Measurements from ENCODE around the gene ZNF213.
A peak's percentile ranks its signal among the peaks of the same experiment; 100 is the strongest.
"Not testable (repeated sequence)": the region's sequence is repeated elsewhere in the genome, so short reads cannot be mapped to it uniquely, and the experiment has no call there.

ZNF213 gene

DNA sequence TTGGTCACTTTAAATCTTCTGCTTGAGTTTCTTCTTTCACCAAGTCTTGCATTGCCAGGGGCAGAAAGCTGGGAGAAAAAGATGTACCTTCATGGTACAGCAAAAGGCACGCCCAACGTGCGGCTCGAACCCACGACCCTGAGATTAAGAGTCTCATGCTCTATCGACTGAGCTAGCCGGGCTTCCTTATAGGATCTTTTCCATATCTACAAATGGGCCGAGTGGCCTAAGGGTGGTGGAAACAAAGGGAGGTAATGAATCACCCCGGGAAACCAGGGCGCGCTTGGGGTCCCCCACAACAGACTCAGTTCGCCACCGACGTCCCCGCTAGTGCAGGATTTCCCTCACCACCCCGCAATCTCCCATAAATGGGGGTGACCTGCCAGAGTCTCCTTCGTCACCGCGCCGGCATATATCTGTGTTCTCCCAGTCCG lies 45.6 kb downstream of the ZNF213 start:
- H4K8ac ChIP-seq (ENCODE audit: low read depth, low read length): no peak overlapping the region
- H3K4me1 ChIP-seq (ENCODE audit: control insufficient read depth, low read depth, low read length): no peaks in the 10 kb centered on the region
- H3K56ac ChIP-seq (ENCODE audit: low read length): peak overlapping the region; percentile 38
- H3K18ac ChIP-seq (ENCODE audit: low read length): no peak overlapping the region
- H3K4me3 ChIP-seq (ENCODE audit: low read length): peak overlapping the region; percentile 29
- H2BK15ac ChIP-seq (replicated peaks; ENCODE audit: low read depth): no peak overlapping the region
- H2BK120ac ChIP-seq (ENCODE audit: low read depth, low read length): no peak overlapping the region
- no CpG with 5 or more reads among the region's 21 CpGs for WGBS (ENCODE audit: extremely low coverage, insufficient coverage, low lambda C conversion rate)
- H3K9ac ChIP-seq (ENCODE audit: low read length): peak overlapping the region; percentile 53
- H2AK5ac ChIP-seq (ENCODE audit: low read length): no peak overlapping the region
- H3K79me1 ChIP-seq (ENCODE audit: low read length): no peaks in the 10 kb centered on the region
- H4K5ac ChIP-seq (ENCODE audit: low read length): no peak overlapping the region
- no peak overlapping the region for H3K4ac ChIP-seq (ENCODE audit: low read depth, low read length)
- DNase-seq: peak; percentile 90
- no peak overlapping the region for H3K27ac ChIP-seq (ENCODE audit: low read depth, low read length)
- H3K79me2 ChIP-seq (ENCODE audit: control insufficient read depth, insufficient read depth, low read length): no peaks in the 10 kb centered on the region
- H2BK5ac ChIP-seq (ENCODE audit: low read length): no peak overlapping the region
- no peaks in the 10 kb centered on the region for H3K36me3 ChIP-seq (ENCODE audit: control insufficient read depth, insufficient read depth, low read length)
- H3K23ac ChIP-seq (ENCODE audit: low read length): no peak overlapping the region
- peak overlapping the region; percentile 63 for H3K4me2 ChIP-seq (ENCODE audit: low read length)
- no peaks in the 10 kb centered on the region for H3K27me3 ChIP-seq (ENCODE audit: insufficient read depth, low read length, poor library complexity)

DNA sequence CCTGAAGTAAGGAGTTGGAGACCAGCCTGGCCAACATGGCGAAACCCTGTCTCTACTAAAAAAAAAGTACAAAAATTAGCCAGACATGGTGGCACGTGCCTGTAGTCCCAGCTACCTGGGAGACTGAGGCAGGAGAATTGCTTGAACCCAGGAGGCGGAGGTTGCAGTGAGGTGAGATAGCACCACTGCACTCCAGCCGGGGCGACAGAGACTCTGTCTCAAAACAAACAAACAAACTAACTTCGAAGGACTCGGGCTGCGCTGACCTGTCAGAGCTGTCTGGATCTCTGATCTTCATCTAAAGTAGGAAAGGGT lies 47.4 kb downstream of the ZNF213 start:
- not testable (repeated sequence) for H3K27me3 ChIP-seq (ENCODE audit: insufficient read depth, low read length, poor library complexity); H4K5ac ChIP-seq (ENCODE audit: low read length)
- WGBS (ENCODE audit: extremely low coverage, insufficient coverage, low lambda C conversion rate): no CpG with 5 or more reads among the region's 8 CpGs

DNA sequence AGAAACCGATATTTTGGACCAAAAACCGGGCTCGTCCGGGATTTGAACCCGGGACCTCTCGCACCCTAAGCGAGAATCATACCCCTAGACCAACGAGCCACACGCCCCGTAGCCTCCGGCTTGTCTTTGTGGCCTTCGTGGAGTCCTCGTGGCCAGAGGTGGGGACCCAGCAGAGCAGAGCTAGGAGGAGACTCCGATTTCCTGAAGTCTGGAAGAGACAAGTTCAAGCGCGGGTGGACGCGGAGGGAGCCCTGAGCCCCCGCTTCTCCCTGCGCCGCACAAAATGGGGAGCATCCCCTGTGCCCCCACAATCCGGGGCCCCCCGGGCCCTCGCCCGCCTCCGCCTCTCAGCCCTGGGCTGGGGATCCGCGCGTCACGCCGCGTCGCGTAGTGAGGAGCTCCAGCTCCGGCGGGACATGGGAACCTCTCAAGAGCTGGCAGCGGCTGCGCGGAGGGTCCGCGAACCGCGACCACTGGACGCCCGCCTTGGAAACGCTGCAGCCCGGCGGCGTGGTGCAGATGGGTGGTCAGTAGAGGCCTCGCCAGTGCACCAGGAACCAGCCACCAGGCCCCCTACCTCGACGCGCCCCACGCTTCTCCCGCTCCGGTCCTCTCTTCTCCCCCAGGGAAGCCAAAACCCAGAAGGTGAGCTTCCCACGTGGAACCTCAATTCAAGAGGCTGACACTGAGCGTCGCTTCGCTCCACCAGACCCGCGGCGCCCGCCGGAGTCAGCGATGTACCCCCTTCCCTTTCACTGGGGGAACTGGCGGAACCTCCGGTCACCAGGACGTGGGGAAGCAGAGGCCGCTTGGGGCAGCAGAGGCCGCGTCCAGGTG lies 48.0 kb downstream of the ZNF213 start:
- peak; percentile 90 for DNase-seq

More for the DNA sequence above, 47.4 kb downstream of the ZNF213 start:
- H3K23ac ChIP-seq (ENCODE audit: low read length); H3K79me1 ChIP-seq (ENCODE audit: low read length); H3K4me2 ChIP-seq (ENCODE audit: low read length); H2BK5ac ChIP-seq (ENCODE audit: low read length); H3K27ac ChIP-seq (ENCODE audit: low read depth, low read length); H4K8ac ChIP-seq (ENCODE audit: low read depth, low read length); H3K4me1 ChIP-seq (ENCODE audit: control insufficient read depth, low read depth, low read length); H3K79me2 ChIP-seq (ENCODE audit: control insufficient read depth, insufficient read depth, low read length); H2AK5ac ChIP-seq (ENCODE audit: low read length); H3K4me3 ChIP-seq (ENCODE audit: low read length); H2BK15ac ChIP-seq (replicated peaks; ENCODE audit: low read depth); DNase-seq; H2BK120ac ChIP-seq (ENCODE audit: low read depth, low read length); H3K9ac ChIP-seq (ENCODE audit: low read length); H3K56ac ChIP-seq (ENCODE audit: low read length); H3K36me3 ChIP-seq (ENCODE audit: control insufficient read depth, insufficient read depth, low read length); H3K18ac ChIP-seq (ENCODE audit: low read length); H3K4ac ChIP-seq (ENCODE audit: low read depth, low read length): not testable (repeated sequence)

DNA sequence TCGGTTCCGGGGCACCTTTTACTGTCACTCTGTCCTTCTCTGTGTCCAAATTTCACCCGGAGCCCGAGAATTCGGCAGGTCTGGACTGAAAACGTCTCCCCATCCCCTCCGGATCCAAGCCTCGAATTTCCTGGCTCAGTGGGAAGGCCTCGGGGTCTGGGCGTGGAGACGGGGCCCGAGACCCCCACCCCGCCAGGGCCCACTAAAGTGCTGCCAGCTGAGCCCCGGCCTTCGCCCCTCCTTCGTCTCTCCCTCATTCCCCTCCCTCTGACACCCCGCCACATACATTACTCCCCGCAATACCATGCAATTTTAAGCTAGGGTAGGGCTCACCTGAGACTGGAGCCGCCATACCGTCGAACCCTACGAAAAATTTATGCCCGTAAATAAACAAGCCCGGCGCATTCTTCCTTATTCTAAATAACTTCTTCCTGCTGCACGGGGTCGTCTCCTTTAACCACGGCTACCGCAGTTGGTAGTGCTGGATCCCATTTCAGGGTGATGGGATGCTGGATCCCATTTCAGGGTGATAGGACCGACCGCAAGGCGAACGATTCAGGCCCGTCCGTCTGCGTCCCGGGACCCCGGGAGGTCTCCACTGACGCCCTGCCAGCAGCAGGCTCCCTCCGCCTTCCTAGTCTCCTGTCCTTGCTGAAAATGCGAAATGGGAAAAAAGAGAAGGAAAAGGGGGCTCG lies 48.8 kb downstream of the ZNF213 start:
- Histone ChIP-seq H3K79me1 (ENCODE audit: low read length) (no peaks in the 10 kb centered on the region), H2AK5ac (ENCODE audit: low read length) (no peak overlapping the region), H3K36me3 (ENCODE audit: control insufficient read depth, insufficient read depth, low read length) (no peaks in the 10 kb centered on the region), H3K4me3 (ENCODE audit: low read length) (peak overlapping the region; percentile 72), H3K27ac (ENCODE audit: low read depth, low read length) (no peak overlapping the region), H3K79me2 (ENCODE audit: control insufficient read depth, insufficient read depth, low read length) (no peaks in the 10 kb centered on the region), H3K23ac (ENCODE audit: low read length) (no peak overlapping the region), H3K9ac (ENCODE audit: low read length) (peak overlapping the region; percentile 69), H2BK15ac (replicated peaks; ENCODE audit: low read depth) (no peak overlapping the region), H3K18ac (ENCODE audit: low read length) (no peak overlapping the region), H3K4me2 (ENCODE audit: low read length) (peak overlapping the region; percentile 95), H2BK5ac (ENCODE audit: low read length) (no peak overlapping the region), H2BK120ac (ENCODE audit: low read depth, low read length) (no peak overlapping the region), H4K5ac (ENCODE audit: low read length) (no peak overlapping the region), H3K4me1 (ENCODE audit: control insufficient read depth, low read depth, low read length) (no peaks in the 10 kb centered on the region), H3K4ac (ENCODE audit: low read depth, low read length) (no peak overlapping the region), H3K27me3 (ENCODE audit: insufficient read depth, low read length, poor library complexity) (no peaks in the 10 kb centered on the region), H3K56ac (ENCODE audit: low read length) (peak overlapping the region; percentile 78), H4K8ac (ENCODE audit: low read depth, low read length) (no peak overlapping the region)
- WGBS (ENCODE audit: extremely low coverage, insufficient coverage, low lambda C conversion rate): no CpG with 5 or more reads among the region's 42 CpGs
- DNase-seq: peak; percentile 82

More for the DNA sequence above, 48.0 kb downstream of the ZNF213 start:
- Histone ChIP-seq H2BK5ac (ENCODE audit: low read length) (no peak overlapping the region), H3K4me2 (ENCODE audit: low read length) (peak overlapping the region; percentile 95), H3K56ac (ENCODE audit: low read length) (peak overlapping the region; percentile 78), H3K4me3 (ENCODE audit: low read length) (peak overlapping the region; percentile 72), H3K79me2 (ENCODE audit: control insufficient read depth, insufficient read depth, low read length) (no peaks in the 10 kb centered on the region), H2AK5ac (ENCODE audit: low read length) (no peak overlapping the region), H4K8ac (ENCODE audit: low read depth, low read length) (no peak overlapping the region), H3K9ac (ENCODE audit: low read length) (peak overlapping the region; percentile 69), H3K27ac (ENCODE audit: low read depth, low read length) (no peak overlapping the region), H3K18ac (ENCODE audit: low read length) (no peak overlapping the region), H3K79me1 (ENCODE audit: low read length) (no peaks in the 10 kb centered on the region), H2BK120ac (ENCODE audit: low read depth, low read length) (no peak overlapping the region), H3K4ac (ENCODE audit: low read depth, low read length) (no peak overlapping the region), H3K36me3 (ENCODE audit: control insufficient read depth, insufficient read depth, low read length) (no peaks in the 10 kb centered on the region), H2BK15ac (replicated peaks; ENCODE audit: low read depth) (no peak overlapping the region), H3K27me3 (ENCODE audit: insufficient read depth, low read length, poor library complexity) (no peaks in the 10 kb centered on the region), H3K4me1 (ENCODE audit: control insufficient read depth, low read depth, low read length) (no peaks in the 10 kb centered on the region), H4K5ac (ENCODE audit: low read length) (no peak overlapping the region), H3K23ac (ENCODE audit: low read length) (peak overlapping the region; percentile 24)
- WGBS (ENCODE audit: extremely low coverage, insufficient coverage, low lambda C conversion rate): no CpG with 5 or more reads among the region's 72 CpGs

DNA sequence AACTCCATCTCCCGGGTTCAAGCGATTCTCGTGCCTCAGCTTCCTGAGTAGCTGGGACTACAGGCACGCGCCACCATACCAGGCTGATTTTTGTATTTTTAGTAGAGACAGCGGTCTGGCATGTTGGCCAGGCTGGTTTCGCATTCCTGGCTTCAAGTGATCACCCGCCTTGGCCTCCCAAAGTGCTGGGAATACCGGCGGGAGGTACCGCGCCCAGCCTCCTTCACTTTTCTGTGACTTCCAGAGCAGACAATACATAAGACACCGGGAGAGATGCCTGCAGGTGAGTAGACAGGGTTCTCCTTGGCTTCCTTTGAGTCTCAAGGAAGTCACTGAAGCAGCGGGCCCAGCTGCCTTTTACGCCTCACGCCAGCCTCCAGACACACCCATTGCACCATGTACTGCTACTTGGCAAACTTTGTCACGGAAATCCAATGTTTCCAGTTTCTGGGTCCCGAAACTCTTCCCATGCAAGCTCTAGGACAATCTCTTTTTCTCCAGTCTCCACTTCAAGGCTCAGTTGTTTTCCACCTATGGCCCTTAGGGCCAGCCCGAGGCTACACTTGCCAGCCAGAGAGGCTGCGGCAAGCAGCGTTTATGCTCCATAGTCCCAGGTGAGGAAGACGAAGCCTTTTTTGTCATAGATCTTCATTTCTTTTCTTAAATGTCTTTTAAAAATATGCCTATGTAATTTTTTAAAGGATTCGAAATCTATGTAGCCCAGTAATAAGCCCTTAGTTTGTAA lies 52.3 kb downstream of the ZNF213 start:
- Histone ChIP-seq H2BK5ac (ENCODE audit: low read length) (no peak overlapping the region), H3K79me2 (ENCODE audit: control insufficient read depth, insufficient read depth, low read length) (no peaks in the 10 kb centered on the region), H3K56ac (ENCODE audit: low read length) (no peak overlapping the region), H2AK5ac (ENCODE audit: low read length) (no peak overlapping the region), H3K4me1 (ENCODE audit: control insufficient read depth, low read depth, low read length) (no peaks in the 10 kb centered on the region), H4K8ac (ENCODE audit: low read depth, low read length) (no peak overlapping the region), H3K18ac (ENCODE audit: low read length) (no peak overlapping the region), H3K4me3 (ENCODE audit: low read length) (no peak overlapping the region), H3K4ac (ENCODE audit: low read depth, low read length) (no peak overlapping the region), H2BK15ac (replicated peaks; ENCODE audit: low read depth) (no peak overlapping the region), H3K27me3 (ENCODE audit: insufficient read depth, low read length, poor library complexity) (no peaks in the 10 kb centered on the region), H3K79me1 (ENCODE audit: low read length) (no peaks in the 10 kb centered on the region), H3K23ac (ENCODE audit: low read length) (no peak overlapping the region), H3K9ac (ENCODE audit: low read length) (no peak overlapping the region), H3K36me3 (ENCODE audit: control insufficient read depth, insufficient read depth, low read length) (no peaks in the 10 kb centered on the region), H3K27ac (ENCODE audit: low read depth, low read length) (no peak overlapping the region), H2BK120ac (ENCODE audit: low read depth, low read length) (no peak overlapping the region), H3K4me2 (ENCODE audit: low read length) (no peak overlapping the region), H4K5ac (ENCODE audit: low read length) (no peak overlapping the region)
- WGBS (ENCODE audit: extremely low coverage, insufficient coverage, low lambda C conversion rate): no CpG with 5 or more reads among the region's 23 CpGs
- peak; percentile 19 for DNase-seq
